ENCODE data around the gene EGLN1.
"Not testable (repeated sequence)": the region's sequence is repeated elsewhere in the genome, so short reads cannot be mapped to it uniquely, and the experiment has no call there.

Gene EGLN1

DNA sequence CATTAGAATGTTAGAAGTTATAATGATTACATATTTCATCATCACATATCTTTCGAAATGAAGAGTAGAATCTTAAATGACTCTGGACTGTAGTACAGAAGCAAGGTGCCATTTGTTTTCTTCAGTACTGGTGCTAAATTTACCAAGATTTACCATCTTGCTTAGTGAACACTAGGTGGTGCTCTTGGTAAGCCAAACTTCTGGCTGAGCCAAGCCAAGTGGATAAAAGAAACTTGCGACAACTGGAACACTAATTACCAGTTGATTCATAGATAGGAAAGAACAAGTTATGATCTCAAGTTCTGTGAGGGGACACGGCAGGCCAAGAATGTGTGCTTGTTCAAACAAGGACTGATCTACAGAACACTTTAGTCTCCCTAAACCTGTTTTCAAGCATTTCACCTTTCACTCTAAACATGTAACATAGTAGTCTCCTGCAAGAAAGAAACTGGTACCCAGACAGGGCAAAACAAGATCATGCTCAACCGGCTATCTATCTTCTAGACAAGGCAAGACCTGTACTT is 64.2 kb downstream of the EGLN1 start:
- peak; percentile 33 for DNase-seq

DNA sequence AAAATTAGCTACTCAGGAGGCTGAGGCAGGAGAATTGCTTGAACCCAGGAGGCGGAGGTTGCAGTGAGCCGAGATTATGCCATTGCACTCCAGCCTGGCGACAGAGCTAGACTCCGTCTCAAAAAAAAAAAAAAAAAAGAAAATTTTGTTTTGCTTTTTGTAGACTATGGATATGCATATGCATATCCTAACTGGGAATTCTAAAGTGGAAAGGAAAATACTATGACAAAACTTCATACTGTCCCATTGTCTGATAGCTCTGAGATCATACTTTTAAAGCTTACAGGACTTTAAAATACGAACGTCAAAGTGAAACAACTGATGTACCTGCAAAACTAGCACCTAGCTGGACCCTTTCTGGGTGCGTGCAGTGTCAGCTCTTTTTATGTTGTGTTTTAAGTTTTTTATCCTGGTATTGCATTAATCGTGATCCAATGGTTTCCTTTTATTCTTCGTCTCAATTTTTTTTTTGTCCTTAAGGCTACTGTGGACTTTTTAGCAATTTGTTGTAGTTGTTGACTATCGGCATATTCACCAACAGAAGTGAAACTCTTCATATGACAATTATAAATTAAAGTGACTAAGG is 64.8 kb downstream of the EGLN1 start:
- no peak for DNase-seq

DNA sequence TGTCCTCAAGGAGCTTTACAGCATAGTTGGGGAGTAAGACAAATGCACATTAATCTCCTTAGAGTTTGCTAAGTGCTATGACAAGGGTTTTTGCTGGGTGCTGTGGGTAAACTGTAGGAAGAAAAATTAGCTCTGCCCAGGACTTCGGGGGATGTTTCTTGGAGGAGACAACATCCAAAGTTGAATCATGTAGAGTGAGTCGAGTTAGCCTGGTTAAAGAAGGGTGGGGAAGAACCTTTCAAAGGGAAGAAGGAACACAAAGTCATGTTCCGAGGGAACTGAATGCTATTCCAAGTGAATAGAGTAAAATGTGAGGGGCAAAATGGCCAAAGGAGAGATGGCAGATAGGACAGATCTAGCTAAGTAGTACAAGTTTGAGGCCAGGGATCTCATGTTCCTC is 66.9 kb downstream of the EGLN1 start:
- DNase-seq: no peak

DNA sequence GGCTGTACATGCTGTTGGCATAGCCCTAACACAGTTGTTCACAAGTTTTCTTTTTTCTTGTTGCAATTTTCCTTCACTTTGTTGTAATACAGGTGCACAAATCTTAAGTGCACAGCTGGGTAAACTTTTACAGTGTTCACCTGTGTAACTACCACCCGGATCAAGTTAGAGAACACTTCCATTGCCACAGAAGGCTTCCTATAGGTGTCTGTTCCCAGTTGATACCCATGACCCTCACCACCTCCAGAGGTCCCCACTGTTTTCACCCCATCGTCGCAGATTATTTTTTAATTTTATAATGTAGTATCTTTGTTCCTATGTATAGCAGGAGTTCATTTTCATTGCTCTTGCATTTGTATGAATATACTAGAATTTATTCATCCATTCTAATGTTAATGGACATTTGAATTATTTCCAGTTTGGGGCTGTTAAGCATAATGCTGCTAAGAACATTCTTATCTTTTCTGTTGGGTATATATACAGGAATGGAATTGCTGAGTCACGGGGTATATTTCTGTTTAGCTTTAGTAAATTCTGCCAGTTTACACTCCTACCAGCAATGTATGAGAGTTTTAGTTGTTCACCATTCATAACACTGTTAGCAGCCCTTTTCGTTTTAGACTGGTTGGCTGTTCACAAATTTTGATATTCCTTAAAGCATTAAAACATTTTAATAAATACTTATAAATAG is 67.6 kb downstream of the EGLN1 start:
- DNase-seq: no peak

DNA sequence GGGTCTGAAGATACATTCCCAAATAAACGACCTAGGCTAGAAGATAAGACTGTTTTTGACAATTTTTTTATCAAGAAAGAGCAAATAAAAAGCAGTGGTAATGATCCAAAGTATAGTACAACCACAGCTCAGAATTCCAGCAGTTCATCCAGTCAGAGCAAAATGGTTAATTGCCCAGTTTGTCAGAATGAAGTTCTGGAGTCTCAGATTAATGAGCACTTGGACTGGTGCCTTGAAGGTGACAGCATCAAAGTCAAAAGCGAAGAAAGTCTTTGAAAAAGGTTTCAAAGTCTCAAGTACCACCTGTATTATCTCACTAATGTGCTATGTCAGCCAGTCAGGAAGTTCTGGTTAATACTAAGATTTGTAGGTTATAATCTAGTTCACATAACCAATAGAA is 69.0 kb downstream of the EGLN1 start:
- DNase-seq: no peak

DNA sequence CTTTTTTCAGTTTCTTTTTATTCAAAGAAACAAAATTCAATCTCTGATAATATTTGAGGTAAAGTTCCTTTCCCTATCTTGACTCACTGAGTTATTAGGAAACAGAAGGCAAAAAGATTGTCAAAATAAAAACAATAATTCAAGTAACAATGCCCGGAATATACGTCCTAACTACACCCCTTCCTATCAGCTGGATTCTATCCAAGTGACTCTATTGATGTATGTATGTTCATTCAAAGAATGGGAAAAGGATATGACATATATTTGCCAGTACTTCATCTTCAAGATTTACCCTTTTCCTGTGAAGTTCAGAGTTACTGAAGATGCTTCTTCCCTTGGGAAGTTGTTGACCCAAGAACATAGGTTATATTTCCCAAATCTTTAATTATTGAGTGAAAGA is 70.3 kb downstream of the EGLN1 start:
- DNase-seq: no peak

DNA sequence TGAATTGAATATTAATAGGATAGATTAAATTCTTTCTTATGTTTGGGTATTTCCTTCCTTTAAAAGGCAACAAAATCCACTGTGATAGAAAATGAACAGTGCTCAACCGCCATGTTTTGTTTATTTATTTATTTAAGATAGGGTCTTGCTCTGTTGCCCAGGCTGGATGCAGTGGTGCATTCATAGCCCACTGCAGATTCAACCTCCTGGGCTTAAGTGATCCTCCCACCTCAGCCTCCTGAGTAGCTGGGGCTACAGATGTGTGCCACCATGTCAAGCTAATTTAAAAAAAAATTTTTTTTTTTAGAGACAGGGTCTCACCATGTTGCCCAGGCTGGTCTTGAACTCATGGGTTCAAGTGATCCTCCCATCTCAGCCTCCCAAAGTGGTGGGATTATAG is 73.2 kb downstream of the EGLN1 start:
- not testable (repeated sequence) for DNase-seq

DNA sequence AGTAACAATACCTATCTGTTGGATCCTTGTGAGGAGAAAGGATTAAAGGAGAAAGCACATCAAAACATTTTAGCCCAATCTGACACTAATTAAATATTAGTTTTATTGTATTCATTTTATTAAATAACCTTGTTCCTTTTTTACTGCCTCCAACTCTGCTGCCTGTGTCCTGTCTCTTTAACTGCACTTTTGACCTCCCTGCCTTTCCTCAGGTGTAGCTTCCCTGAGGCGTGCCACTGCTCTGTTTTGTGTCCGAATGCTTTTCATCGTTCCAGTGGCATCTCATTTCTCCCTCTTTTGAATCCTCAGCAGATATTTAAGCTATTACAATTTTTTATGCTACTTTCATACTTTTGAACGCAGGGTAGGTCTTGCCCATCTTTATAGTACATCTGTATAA is 73.6 kb downstream of the EGLN1 start:
- no peak for DNase-seq

DNA sequence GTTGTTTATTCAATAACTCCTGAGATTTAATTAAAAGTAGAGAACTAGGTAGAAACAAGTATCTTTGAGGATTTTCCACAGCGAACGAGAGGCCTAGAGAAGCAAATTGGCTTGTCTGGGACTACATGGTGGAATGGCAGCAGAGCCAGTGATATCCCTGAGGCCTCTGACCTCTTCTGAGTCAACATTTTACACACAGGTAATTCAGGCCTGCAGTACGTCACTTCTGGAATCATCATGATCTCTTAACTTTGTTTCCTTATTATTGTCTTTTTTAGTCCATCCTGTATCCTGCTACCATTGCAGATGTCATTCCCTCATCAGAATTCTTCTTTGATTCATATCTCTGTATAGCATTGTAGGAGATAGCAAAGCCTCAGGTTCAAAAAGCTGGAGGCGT is 74.1 kb downstream of the EGLN1 start:
- DNase-seq: no peak

DNA sequence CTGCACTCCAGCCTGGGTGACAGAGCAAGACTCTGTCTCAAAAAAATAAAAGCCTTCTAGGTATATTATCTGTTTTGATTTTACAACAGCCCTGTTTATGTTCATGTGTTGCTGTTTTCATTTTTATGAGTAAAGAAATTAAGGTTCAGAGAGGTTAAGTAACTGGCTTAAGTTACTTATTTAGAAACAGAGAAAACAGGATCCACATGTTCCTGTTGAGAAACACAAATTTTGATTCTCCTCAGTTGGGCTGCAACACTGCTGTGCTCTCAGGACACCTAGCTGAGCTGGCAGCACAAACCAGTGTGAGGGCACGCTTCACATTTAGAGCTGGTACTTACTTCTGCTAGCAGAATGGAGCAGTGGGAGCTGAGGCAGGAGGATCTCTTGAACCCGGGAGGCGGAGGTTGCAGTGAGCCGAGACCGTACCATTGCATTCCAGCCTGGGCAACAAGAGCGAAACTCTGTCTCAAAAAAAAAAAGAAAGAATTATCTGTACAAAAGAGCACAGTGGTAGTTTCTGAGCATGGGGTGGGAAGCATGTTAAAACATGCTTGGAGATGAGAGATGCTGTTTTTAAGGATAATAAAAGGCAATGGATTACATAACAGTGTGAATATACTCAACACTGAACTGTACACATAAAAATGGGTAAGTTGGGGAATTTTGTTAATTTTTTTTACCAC is 81.6 kb downstream of the EGLN1 start:
- no peak for DNase-seq

DNA sequence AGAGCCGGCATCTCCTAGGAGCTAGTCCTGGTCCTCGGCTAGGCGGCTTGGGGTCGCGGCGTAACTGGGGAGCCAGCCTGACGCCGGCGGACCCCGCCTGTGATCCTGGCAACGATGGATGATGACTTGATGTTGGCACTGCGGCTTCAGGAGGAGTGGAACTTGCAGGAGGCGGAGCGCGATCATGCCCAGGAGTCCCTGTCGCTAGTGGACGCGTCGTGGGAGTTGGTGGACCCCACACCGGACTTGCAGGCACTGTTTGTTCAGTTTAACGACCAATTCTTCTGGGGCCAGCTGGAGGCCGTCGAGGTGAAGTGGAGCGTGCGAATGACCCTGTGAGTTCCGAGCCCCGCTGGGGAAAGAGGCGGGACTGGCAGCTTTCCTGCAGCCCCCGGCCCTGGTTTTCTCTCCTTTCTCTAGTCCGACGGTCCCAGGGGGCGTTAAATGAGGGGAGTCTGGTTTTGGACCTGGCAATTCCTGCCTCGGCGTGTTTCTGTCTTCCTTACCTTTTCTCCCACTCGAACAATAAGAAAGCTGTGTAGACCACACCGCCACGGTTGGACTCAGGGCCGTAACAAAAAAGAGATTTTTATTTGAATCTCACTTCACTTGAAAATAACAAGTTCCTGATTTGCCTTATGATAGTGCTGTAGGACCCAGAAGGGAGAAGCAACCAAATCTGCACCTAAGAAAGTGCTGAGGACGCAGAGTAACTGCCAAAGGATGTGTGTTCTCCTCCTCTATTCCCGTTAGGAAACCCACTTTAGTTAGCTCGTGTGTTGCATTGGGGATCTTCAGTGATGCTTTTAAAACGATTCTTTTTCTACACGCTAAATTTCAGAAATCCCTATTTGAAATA is 83.6 kb downstream of the EGLN1 start, which contains the start of gene SPRTN:
Gene SPRTN (plus strand): TSS at position 24 of the 859 bp plus-strand sequence. CDS start 91 bp downstream, at position 115.
- no peak for DNase-seq

DNA sequence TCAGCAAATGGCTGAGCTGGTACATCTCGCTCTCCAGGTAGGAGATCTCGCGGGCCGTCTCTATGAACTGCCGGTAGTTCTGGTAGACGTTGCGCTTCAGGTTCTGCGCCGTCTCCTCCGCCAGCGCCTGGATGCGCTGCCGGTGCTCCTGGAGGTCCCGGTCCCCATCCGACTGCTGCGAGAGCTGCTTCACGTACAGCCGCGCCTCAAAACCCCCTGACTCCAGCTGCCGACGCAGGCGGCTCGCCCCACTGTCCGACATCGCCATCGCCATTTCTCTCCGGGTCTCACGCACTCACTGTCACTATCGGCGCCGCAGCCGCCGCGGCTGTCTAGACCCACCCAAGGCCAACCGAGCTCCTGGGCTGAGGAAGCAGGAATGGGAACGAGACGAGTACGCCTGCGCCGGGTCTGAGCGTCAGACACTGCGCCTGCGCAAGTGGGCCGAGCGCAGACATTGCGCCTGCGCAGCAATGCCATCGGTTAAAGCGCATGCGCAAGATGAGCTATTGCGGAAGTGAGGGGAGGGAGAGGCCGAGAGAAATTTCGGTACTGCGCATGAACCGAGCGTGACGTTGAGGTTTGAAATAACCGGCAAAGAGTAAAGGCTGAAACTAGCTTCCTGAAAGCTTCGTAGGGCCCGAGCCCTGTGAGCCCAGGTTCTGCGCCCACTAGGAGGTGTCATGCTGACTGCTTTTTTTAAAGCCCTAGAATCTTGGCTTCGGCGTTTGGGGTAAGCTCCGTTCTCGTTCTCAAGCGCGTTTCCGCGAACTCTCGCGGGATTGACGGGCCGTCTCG is 84.4 kb downstream of the EGLN1 start, which contains the start of gene EXOC8:
Gene EXOC8 (minus strand): TSS at position 381 of the 798 bp plus-strand sequence. CDS start 107 bp downstream, at position 274.
- DNase-seq: peak; percentile 86

DNA sequence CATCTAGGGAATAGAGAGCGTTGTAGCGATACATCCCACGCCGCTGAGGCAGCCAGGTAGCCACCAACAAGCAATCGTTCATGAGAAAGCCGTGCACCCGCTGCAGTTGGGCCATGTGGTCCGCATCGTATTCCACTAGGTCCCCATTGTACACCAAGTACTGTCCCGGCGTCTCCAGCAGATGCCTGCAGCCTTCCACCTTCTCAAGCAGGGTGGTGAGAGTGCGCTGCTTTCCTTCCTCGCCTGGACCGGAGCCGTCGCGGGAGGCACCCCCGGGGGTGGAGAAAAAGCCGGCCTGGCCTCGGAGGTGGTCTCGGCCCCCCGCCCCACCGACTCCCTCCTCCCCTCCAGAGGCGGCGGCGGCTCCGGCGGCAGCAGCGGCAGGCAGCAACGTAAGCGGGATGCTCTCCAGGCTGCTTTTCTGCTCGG is 85.0 kb downstream of the EGLN1 start:
- DNase-seq: no peak

DNA sequence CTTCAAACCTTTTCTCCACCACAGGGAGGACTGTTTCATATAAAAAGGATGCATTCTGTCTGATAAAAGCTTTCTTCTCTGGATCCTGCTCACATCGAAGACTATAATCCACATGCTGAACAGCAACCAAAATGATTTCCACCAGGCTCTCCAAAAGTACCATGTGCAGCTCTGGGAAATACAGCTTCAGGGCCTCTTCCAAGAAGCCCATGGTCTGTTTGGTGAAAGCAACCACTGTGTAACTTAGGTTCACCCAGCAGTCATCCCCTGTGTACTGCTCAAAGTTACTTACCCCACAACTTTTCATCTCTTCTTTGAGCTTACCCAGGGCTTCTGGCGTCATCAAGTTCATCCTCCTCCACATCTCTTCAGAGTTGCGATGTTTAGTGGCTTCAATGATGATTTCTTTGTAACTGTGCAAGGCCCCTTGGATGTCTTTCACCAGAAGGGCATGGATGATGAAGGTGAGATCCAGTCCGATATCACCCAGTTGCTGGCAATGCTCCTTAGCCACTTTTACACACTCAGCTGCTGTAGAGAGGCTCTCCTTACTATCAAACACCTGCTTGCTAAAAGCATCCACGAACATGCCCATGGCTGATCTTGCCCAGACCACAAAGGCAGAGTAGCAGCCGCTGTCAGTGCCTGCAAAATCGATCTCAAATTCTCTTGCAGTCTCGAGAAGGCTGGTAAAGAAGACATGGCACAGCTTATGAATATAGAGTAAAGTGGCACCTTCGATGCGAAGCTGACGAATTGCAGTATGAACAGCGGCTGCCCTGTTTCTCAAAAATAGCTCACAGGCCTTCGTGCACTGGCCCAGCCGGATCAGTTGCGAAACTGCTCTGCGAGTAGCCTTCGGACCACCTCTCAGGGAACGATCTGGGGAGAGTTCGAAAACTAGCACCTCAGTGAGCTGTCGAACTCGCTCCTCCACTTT is 86.2 kb downstream of the EGLN1 start:
- DNase-seq: no peak

DNA sequence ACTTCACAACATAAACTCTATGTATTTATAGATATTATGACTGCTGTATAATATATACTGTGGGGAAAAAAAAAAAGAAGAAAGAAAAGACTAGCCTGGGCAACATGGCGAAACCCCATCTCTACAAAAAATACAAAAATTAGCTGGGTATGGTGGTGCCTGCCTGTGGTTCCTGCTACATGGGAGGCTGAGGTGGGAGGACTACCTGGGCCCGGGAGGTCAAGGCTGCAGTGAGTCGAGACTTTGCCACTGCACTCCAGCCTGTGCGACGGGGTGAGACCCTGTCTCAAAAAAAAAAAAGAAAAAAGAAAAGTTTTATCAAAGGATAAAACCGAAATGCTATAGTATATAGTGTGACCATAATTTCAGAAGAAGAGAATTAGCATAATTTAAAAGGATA is 87.1 kb downstream of the EGLN1 start:
- DNase-seq: no peak

DNA sequence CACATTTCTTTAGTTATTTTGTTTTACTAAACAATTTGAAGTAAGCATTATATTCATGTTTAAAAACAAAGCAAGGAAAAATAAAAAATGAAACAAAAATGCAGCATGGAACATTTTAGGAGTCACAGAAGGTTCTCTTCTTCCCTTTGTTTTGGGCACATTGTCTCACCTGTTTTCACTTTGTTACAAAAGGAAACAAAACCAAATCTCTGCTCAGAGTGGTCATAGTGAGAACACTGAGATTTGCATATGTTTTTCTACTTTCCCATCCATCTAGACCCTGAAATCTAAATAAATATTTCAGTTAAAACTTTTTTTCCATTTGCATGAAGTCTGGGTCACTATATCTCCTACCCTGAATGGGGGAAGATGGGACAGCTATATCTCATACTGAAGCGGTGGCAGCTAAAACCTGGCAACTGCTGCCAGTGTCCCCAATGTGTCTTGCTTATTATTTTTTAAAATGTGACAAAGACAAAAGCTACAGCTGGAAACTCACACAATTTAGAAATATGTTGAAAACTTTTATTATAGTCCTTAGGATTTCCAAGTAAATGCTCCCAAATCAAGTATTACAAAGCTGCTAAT is 87.9 kb downstream of the EGLN1 start:
- no peak for DNase-seq

DNA sequence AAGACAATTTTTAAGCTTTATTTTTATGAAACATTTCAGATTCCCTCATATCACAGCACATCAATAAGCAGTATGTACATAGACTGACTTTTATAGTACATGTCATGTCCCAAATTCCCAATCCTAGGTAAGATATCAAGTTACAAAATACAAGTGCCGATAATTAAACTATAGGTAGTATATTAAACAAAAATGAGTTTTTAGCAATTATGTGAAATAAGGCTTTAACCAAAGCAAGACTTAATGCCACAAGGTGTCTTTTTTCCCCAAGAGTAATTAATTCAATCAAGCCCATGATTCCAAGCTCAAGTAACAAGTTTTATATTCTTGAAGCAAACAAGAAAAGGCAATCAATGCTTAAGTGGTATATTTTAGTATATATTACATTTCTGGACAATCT is 89.3 kb downstream of the EGLN1 start:
- DNase-seq: no peak

DNA sequence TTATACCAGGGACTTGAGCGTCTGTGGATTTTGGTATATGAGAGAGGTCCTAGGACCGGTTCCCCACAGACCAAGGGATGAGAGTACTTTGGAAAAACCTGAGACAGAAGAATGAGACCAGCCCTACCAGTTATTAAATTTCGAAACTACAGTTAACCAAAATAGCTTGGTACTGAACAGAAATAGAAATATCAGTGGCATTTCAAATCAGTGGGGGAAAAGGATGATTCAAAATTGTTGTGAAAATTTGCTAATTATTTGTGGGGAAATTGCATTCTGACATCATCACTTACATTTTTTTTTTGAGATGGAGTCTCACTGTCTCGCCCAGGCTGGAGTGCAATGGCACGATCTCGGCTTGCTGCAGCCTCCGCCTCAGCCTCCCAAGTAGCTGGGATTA is 92.6 kb downstream of the EGLN1 start:
- DNase-seq: no peak

DNA sequence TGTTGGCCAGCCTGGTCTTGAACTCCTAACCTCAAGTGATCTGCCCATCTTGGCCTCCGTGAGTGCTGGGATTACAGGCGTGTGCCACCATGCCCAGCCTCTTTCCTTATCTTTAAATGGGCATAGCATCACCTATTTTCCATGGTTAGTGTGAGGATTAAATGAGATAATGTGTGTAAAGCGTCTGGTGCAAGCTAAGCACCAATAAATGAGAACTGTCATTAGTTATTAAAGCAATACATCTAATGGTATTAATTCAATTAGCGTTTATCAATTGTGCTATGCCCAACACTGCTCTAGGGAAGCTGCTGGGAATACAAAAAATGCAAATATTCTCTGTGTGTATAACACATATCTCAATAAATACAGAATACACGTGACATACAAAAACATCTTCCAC is 94.5 kb downstream of the EGLN1 start:
- no peak for DNase-seq

DNA sequence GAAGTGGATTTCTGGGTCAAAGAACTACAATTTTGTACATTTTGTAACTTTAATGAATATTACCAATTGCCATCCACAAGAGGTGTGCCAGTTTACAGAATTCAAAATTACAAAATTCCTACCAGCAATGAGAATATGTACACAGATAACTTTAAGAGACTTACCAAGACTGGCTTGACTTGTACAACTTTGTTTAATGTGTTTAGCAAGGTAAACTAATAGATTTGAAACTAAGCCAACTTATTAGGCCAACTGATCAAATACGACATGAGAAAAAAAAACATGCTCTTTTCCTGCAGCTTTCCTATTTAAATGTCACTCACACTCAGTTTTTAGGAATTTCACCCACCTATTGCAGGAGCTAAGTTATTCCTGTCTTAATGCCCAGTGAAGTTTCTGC is 95.8 kb downstream of the EGLN1 start:
- no peak for DNase-seq

Data from NCI-H2029 treated with DMSO at 0.1 percent for 48 hours (cell line).